Epithelial cell of esophagus (primary cell): Measurements from ENCODE around the gene ANKMY1.

Experiments used
- DNase-seq: peaks from one replicate; pipeline ENCODE4 v3.0.0; 2010; ENCODE audit warnings: low read depth
- H3K4me3 ChIP-seq: 2 replicates; pipeline ENCODE4 v1.5.1; 2011; ENCODE audit warnings: mild to moderate bottlenecking, low read length, control low read depth
- CTCF ChIP-seq: IDR thresholded peaks from 2 replicates; pipeline ENCODE4 v1.5.1; 2011; ENCODE audit warnings: low read depth, mild to moderate bottlenecking, low read length, control low read depth, inconsistent platforms; ENCODE audit not compliant: insufficient read depth; ENCODE audit errors: missing control alignments

Gene ANKMY1

GRCh38 chr2:240579071-240579762, 21.4 kb upstream of the ANKMY1 start:
- H3K4me3 ChIP-seq = no peak overlapping the region
- TF ChIP-seq CTCF = no peak
- no peak for DNase-seq

- no peak for DNase-seq
- no peak overlapping the region for H3K4me3 ChIP-seq
- TF ChIP-seq CTCF = no peak
Measured at GRCh38 chr2:240578488-240578887, 20.7 kb upstream of the ANKMY1 start.

- TF ChIP-seq CTCF = no peak
- H3K4me3 ChIP-seq = no peak overlapping the region
Measured at GRCh38 chr2:240578110-240578450, 20.3 kb upstream of the ANKMY1 start.

DNA sequence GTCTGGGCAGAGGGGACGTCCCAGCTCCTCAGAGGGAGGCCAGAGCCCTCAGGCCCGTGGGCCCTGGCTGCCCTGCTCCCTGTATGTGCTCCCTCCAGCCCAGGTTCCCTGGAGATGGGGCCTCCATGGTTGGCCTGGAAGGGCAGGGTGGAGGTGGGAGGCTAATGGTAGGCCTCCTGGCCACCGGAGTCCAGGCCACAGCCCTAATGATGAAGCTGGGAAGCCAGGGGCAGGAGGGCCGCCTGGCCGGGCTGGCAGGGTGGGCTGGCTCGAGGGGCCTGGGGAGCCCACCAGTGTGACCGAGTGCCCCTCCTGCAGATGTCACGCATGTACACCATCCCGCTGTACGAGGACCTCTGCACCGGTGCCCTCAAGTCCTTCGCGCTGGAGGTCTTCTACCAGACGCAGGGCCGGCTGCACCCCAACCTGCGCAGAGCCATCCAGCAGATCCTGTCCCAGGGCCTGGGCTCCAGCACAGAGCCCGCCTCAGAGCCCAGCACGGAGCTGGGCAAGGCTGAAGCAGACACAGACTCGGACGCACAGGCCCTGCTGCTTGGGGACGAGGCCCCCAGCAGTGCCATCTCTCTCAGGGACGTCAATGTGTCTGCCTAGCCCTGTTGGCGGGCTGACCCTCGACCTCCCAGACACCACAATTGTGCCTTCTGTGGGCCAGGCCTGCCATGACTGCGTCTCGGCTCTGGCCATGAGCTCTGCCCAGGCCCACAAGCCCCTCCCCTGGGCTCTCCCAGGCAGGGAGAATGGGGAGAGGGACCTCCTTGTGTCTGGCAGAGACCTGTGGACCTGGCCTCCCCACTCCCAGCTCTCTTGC, 19.7 kb upstream of the ANKMY1 start:
- DNase-seq = no peak
- no peak overlapping the region for H3K4me3 ChIP-seq
- TF ChIP-seq CTCF = no peak

More at GRCh38 chr2:240578110-240578450, 20.3 kb upstream of the ANKMY1 start:
- no peak for DNase-seq

DNA sequence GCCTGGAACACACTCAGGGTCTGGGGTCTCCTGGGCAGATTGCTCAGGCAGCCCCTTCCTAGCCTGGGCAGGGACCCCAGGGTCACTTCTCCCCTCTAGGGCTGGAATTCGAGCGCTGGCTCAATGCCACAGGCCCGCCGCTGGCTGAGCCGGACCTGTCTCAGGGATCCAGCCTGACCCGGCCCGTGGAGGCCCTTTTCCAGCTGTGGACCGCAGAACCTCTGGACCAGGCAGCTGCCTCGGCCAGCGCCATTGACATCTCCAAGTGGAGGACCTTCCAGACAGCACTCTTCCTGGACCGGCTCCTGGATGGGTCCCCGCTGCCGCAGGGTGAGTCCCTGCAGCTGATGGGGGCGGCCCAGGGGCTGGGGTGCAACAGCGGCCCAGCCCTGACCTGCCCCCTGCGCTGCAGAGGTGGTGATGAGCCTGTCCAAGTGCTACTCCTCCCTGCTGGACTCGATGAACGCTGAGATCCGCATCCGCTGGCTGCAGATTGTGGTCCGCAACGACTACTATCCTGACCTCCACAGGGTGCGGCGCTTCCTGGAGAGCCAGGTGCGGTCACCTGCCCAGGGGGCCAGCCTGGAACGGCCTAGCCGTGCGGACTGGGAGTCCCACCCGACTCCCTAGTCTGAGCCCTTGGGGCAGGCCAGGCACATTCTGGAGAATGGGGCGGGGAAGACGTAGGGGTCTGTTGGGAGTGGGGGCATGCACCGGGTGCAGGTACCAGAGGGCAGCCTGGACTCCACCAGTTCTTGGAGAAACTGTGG, 18.8 kb upstream of the ANKMY1 start:
- TF ChIP-seq CTCF = no peak
- DNase-seq = no peak
- H3K4me3 ChIP-seq = no peak overlapping the region

- H3K4me3 ChIP-seq = no peak overlapping the region
- TF ChIP-seq CTCF = no peak
- no peak for DNase-seq
Measured at GRCh38 chr2:240576036-240576435, 18.2 kb upstream of the ANKMY1 start.
